Progenitor cell of endocrine pancreas (in vitro differentiated cells): ENCODE data around the gene CYP1B1. TPM values are rescaled to one million over a fixed set of nuclear protein-coding genes. Genes with fewer than 3 reads are reported as not detected.

ENCODE experiments used
- DNase-seq: peaks from one replicate; pipeline ENCODE4 v3.0.0; 2021; ENCODE audit warnings: low spot score; ENCODE audit not compliant: unreplicated experiment
- H3K27ac Mint-ChIP-seq: 2 replicates; pipeline ENCODE4 v1.8.0; 2021; ENCODE audit warnings: mild to moderate bottlenecking, moderate library complexity, mixed read lengths
- H3K27me3 Mint-ChIP-seq: 2 replicates; pipeline ENCODE4 v1.8.0; 2021; ENCODE audit warnings: mixed read lengths
- H3K36me3 Mint-ChIP-seq: 2 replicates; pipeline ENCODE4 v1.8.0; 2022; ENCODE audit warnings: mixed read lengths; ENCODE audit not compliant: insufficient read depth
- H3K4me1 Mint-ChIP-seq: 2 replicates; pipeline ENCODE4 v1.8.0; 2021; ENCODE audit warnings: low read depth, mixed read lengths
- H3K4me3 Mint-ChIP-seq: 2 replicates; pipeline ENCODE4 v1.8.0; 2021; ENCODE audit warnings: low read depth, mild to moderate bottlenecking, moderate library complexity, mixed read lengths
- H3K9me3 Mint-ChIP-seq: 2 replicates; pipeline ENCODE4 v1.8.0; 2021; ENCODE audit warnings: low read depth, mixed read lengths
- CTCF ChIP-seq: fragments of 200-600 bp; sonication (generic); IDR thresholded peaks from one replicate; pipeline ENCODE4 v1.5.0; 2021; ENCODE audit warnings: antibody characterized with exemption, mild to moderate bottlenecking; ENCODE audit not compliant: unreplicated experiment
- total RNA-seq: library from RNA; stranded (reverse); gene quantifications from 2 replicates; pipeline ENCODE4 v1.2.1, GENCODE V29; 2021

Gene CYP1B1
- total RNA-seq, 1 donor from 2014 or later, result 1.6 TPM

GRCh38 chr2:38057651-38058410, 18.1 kb downstream of the CYP1B1 start:
- H3K27ac Mint-ChIP-seq, result no peak overlapping the region

GRCh38 chr2:38056216-38056615, 19.7 kb downstream of the CYP1B1 start:
- H3K4me1 Mint-ChIP-seq, result no peaks in the 10 kb centered on the region
- H3K36me3 Mint-ChIP-seq, result no peaks in the 10 kb centered on the region
- no peaks in the 10 kb centered on the region for H3K9me3 Mint-ChIP-seq
- no peak for TF ChIP-seq CTCF
- no peak overlapping the region for H3K27ac Mint-ChIP-seq
- DNase-seq, result no peak
- H3K27me3 Mint-ChIP-seq, result no peaks in the 10 kb centered on the region
- no peak overlapping the region for H3K4me3 Mint-ChIP-seq

More at GRCh38 chr2:38057651-38058410, 18.1 kb downstream of the CYP1B1 start:
- Mint-ChIP-seq H3K27me3 (no peaks in the 10 kb centered on the region), H3K4me1 (no peaks in the 10 kb centered on the region), H3K36me3 (no peaks in the 10 kb centered on the region), H3K9me3 (no peaks in the 10 kb centered on the region), H3K4me3 (no peak overlapping the region)
- no peak for DNase-seq
- no peak for TF ChIP-seq CTCF

GRCh38 chr2:38045811-38046210, 30.1 kb downstream of the CYP1B1 start:
- H3K4me1 Mint-ChIP-seq, result no peaks in the 10 kb centered on the region
- H3K27me3 Mint-ChIP-seq, result no peaks in the 10 kb centered on the region
- no peaks in the 10 kb centered on the region for H3K36me3 Mint-ChIP-seq
- peaks cover 16% of the 10 kb centered on the region for H3K9me3 Mint-ChIP-seq
- no peak for TF ChIP-seq CTCF
- no peak for DNase-seq
- H3K4me3 Mint-ChIP-seq, result no peak overlapping the region
- no peak overlapping the region for H3K27ac Mint-ChIP-seq

DNA sequence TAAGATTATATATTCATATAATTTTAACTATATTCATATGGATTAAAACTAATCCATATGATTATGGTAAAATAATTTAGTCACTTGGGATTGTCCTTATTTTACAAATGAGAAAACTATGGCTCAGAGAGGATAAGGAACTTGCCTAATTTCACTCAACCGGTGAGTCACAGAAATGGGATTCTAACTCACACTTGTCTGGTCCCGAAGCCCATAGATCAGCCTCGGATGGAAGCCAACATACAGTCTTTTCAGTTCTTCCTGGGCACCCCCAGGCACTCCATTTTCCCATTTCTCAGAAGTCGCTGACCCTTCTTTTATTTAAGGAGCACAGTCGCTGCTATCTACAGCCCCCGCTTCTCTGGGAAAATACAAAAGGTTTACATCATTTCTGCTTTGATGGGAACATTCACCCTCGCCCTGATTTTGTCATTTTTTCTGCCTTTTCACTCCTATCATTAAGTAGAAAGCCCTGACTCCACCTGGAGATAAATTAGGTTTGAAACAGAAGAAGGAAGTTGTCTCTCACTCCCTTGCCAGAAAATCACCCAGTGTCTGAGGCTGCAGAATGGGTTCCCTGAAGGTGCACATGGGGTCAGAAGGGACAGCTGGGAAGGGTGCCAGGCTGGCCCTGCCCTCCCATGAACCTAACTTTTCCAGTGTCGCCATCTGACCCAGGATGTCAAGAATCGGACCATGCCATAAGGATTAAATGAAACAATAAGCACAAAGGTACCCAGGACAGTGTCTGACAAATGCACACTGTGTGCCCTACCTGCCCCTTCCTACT, 36.6 kb downstream of the CYP1B1 start:
- H3K27ac Mint-ChIP-seq, result no peak overlapping the region
- H3K36me3 Mint-ChIP-seq, result no peaks in the 10 kb centered on the region
- H3K9me3 Mint-ChIP-seq, result peaks cover 16% of the 10 kb centered on the region
- H3K4me3 Mint-ChIP-seq, result no peak overlapping the region
- H3K27me3 Mint-ChIP-seq, result peaks cover 31% of the 10 kb centered on the region
- TF ChIP-seq CTCF, result no peak
- no peak for DNase-seq
- peaks cover 2% of the 10 kb centered on the region for H3K4me1 Mint-ChIP-seq

GRCh38 chr2:38038682-38039081, 37.3 kb downstream of the CYP1B1 start:
- Mint-ChIP-seq H3K27ac (no peak overlapping the region), H3K27me3 (peaks cover 31% of the 10 kb centered on the region), H3K36me3 (no peaks in the 10 kb centered on the region), H3K4me3 (no peak overlapping the region), H3K9me3 (peaks cover 16% of the 10 kb centered on the region), H3K4me1 (peaks cover 2% of the 10 kb centered on the region)
- no peak for TF ChIP-seq CTCF
- DNase-seq, result no peak
